ENCODE data around the gene PSAPL1. TPM values are rescaled to one million over a fixed set of nuclear protein-coding genes. Genes with fewer than 3 reads are reported as not detected.

Gene PSAPL1
- total and polyA plus RNA-seq, 9 donors, result 0.34 TPM; not detected in 8

GRCh38 chr4:7460566-7460965 is 25.8 kb upstream of the PSAPL1 start:
- peak; percentile 81 to 90 (median 88) for DNase-seq
- peaks cover 29% of the 10 kb centered on the region for H3K4me1 ChIP-seq (ENCODE audit: insufficient read depth)
- H3K27me3 ChIP-seq, result no peaks in the 10 kb centered on the region
- H3K9me3 ChIP-seq, result no peaks in the 10 kb centered on the region
- TF ChIP-seq, protein P1, sequence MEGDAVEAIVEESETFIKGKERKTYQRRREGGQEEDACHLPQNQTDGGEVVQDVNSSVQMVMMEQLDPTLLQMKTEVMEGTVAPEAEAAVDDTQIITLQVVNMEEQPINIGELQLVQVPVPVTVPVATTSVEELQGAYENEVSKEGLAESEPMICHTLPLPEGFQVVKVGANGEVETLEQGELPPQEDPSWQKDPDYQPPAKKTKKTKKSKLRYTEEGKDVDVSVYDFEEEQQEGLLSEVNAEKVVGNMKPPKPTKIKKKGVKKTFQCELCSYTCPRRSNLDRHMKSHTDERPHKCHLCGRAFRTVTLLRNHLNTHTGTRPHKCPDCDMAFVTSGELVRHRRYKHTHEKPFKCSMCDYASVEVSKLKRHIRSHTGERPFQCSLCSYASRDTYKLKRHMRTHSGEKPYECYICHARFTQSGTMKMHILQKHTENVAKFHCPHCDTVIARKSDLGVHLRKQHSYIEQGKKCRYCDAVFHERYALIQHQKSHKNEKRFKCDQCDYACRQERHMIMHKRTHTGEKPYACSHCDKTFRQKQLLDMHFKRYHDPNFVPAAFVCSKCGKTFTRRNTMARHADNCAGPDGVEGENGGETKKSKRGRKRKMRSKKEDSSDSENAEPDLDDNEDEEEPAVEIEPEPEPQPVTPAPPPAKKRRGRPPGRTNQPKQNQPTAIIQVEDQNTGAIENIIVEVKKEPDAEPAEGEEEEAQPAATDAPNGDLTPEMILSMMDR (IDR thresholded peaks at IDR 0.05), result no peak
- TF ChIP-seq POLR2A (IDR thresholded peaks at IDR 0.05) (no peak), EP300 (IDR thresholded peaks at IDR 0.05) (no peak)
- 9 to 25% (median 11%) methylated on average over 17 of the region's 17 CpGs for WGBS, 3 donors
- H3K4me3 ChIP-seq, result no peak overlapping the region
- H3K27ac ChIP-seq, result peak overlapping the region in 1 of 2 donors; percentile 44
- intact Hi-C loops (cut with DNase I), result loop anchor here in 3 of 4 donors (5.0 to 10.0 kb wide), 3 partner anchors 192 to 257 kb away; no protein-coding TSS in a partner anchor
- H3K36me3 ChIP-seq, result no peaks in the 10 kb centered on the region

- TF ChIP-seq, protein P1 (IDR thresholded peaks at IDR 0.05), result no peak
- TF ChIP-seq POLR2A (IDR thresholded peaks at IDR 0.05), result no peak
- no peak for TF ChIP-seq EP300 (IDR thresholded peaks at IDR 0.05)
- Histone ChIP-seq H3K4me3 (no peak overlapping the region), H3K27me3 (no peaks in the 10 kb centered on the region), H3K9me3 (no peaks in the 10 kb centered on the region), H3K36me3 (no peaks in the 10 kb centered on the region), H3K27ac (no peak overlapping the region), H3K4me1 (ENCODE audit: insufficient read depth) (peaks cover 29% of the 10 kb centered on the region)
- DNase-seq, result no peak
- WGBS, 3 donors, result 89 to 97% (median 95%) methylated on average over 8 of the region's 8 CpGs
- intact Hi-C loops (cut with DNase I), result no loop called here
Measured at GRCh38 chr4:7459471-7459870, 24.7 kb upstream of the PSAPL1 start.

GRCh38 chr4:7458477-7458876 is 23.7 kb upstream of the PSAPL1 start:
- DNase-seq, result no peak
- no peaks in the 10 kb centered on the region for H3K36me3 ChIP-seq
- 93 to 98% (median 95%) methylated on average over 4 of the region's 4 CpGs for WGBS, 3 donors

GRCh38 chr4:7458066-7458425 is 23.3 kb upstream of the PSAPL1 start:
- no peaks in the 10 kb centered on the region for H3K27me3 ChIP-seq
- no peak overlapping the region for H3K4me3 ChIP-seq
- H3K4me1 ChIP-seq (ENCODE audit: insufficient read depth), result peaks cover 25% of the 10 kb centered on the region
- H3K36me3 ChIP-seq, result no peaks in the 10 kb centered on the region
- DNase-seq, result no peak
- no peaks in the 10 kb centered on the region for H3K9me3 ChIP-seq
- TF ChIP-seq POLR2A (IDR thresholded peaks at IDR 0.05), result no peak
- TF ChIP-seq, protein P1 (IDR thresholded peaks at IDR 0.05), result no peak
- no peak for TF ChIP-seq EP300 (IDR thresholded peaks at IDR 0.05)
- intact Hi-C loops (cut with DNase I), result no loop called here
- WGBS, 3 donors, result 80 to 96% (median 83%) methylated on average over 8 to 9 of the region's 9 CpGs
- H3K27ac ChIP-seq, result no peak overlapping the region

More at GRCh38 chr4:7458477-7458876, 23.7 kb upstream of the PSAPL1 start:
- Histone ChIP-seq H3K9me3 (no peaks in the 10 kb centered on the region), H3K4me1 (ENCODE audit: insufficient read depth) (peaks cover 27% of the 10 kb centered on the region), H3K4me3 (no peak overlapping the region), H3K27me3 (no peaks in the 10 kb centered on the region), H3K27ac (no peak overlapping the region)
- intact Hi-C loops (cut with DNase I), result no loop called here
- TF ChIP-seq, protein P1 (IDR thresholded peaks at IDR 0.05), result no peak
- TF ChIP-seq EP300 (IDR thresholded peaks at IDR 0.05) (no peak), POLR2A (IDR thresholded peaks at IDR 0.05) (no peak)

Data from ovary (tissue), 9 donors.